Vagina (tissue), 2 donors: Measurements from ENCODE around the gene PTPRM.

Experiments used
- POLR2A ChIP-seq, 2 donors: fragments of 450-650 bp; IDR thresholded peaks; one replicate each; pipeline ENCODE4 v1.6.1; 2017; ENCODE audit warnings: antibody characterized with exemption in 2 of 2, mild to moderate bottlenecking in 2 of 2, moderate library complexity in 2 of 2
- TF ChIP-seq, protein P1 (sequence below), 3 experiments: fragments of 450-650 bp in 2 of 3; fragments of 200-600 bp in 1 of 3; sonication (generic) in 1 of 3; IDR thresholded peaks; one replicate each; pipeline ENCODE4 v1.5.1; 2017 to 2019; ENCODE audit warnings: antibody characterized with exemption in 3 of 3, mild to moderate bottlenecking in 2 of 3, moderate library complexity in 2 of 3

DNA sequence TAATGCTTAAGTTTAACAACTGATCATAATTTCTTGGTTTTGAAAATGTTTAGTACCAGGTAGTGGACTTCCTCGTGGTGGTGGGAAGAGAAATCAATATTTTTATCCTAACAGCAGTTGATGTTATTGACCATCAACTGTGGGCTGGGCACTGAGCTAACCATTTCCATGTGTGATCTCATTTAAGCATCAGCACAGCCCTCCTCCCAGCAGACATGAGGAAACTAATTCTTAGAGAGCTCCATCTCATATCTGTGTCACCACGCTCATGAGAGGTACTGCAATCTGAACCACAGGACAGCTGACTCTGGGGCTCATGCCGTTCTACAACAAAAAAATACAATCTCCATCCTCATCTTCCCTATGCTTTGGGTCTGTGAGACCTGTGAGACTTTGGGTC, 709.3 kb downstream of the PTPRM start:
- TF ChIP-seq, protein P1, sequence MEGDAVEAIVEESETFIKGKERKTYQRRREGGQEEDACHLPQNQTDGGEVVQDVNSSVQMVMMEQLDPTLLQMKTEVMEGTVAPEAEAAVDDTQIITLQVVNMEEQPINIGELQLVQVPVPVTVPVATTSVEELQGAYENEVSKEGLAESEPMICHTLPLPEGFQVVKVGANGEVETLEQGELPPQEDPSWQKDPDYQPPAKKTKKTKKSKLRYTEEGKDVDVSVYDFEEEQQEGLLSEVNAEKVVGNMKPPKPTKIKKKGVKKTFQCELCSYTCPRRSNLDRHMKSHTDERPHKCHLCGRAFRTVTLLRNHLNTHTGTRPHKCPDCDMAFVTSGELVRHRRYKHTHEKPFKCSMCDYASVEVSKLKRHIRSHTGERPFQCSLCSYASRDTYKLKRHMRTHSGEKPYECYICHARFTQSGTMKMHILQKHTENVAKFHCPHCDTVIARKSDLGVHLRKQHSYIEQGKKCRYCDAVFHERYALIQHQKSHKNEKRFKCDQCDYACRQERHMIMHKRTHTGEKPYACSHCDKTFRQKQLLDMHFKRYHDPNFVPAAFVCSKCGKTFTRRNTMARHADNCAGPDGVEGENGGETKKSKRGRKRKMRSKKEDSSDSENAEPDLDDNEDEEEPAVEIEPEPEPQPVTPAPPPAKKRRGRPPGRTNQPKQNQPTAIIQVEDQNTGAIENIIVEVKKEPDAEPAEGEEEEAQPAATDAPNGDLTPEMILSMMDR (IDR thresholded peaks at IDR 0.05) = no peak
- TF ChIP-seq POLR2A (IDR thresholded peaks at IDR 0.05) = no peak
